ENCODE measurements around the gene RRBP1.
"Not testable (repeated sequence)": the region's sequence is repeated elsewhere in the genome, so short reads cannot be mapped to it uniquely, and the experiment has no call there.

RRBP1 gene

DNA sequence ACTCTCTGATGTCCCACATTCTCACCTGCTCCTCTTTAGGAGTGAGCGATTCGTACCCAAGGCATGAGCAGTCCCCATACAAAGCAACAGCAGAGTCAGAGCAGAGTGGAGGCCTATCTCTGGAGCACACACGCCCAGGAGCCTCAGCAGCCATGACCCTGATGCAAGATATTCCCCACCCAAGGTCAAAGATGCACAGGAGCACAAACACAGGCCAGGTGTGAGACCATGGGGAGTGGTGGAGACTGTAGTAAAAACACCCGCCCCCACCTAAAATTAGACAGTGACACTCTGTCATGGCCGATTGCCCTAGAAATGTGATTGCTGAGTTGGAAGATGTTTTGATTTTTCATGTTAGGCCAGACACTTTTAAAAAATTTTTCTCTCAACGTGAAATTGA, 21.4 kb downstream of the RRBP1 start:
- TF ChIP-seq, protein P1, sequence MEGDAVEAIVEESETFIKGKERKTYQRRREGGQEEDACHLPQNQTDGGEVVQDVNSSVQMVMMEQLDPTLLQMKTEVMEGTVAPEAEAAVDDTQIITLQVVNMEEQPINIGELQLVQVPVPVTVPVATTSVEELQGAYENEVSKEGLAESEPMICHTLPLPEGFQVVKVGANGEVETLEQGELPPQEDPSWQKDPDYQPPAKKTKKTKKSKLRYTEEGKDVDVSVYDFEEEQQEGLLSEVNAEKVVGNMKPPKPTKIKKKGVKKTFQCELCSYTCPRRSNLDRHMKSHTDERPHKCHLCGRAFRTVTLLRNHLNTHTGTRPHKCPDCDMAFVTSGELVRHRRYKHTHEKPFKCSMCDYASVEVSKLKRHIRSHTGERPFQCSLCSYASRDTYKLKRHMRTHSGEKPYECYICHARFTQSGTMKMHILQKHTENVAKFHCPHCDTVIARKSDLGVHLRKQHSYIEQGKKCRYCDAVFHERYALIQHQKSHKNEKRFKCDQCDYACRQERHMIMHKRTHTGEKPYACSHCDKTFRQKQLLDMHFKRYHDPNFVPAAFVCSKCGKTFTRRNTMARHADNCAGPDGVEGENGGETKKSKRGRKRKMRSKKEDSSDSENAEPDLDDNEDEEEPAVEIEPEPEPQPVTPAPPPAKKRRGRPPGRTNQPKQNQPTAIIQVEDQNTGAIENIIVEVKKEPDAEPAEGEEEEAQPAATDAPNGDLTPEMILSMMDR (IDR thresholded peaks at IDR 0.05; ENCODE audit: insufficient read depth, low read length) = no peak
- no peak for TF ChIP-seq SPI1 (IDR thresholded peaks at IDR 0.05; ENCODE audit: borderline replicate concordance, low read depth)
- TF ChIP-seq, protein P2, sequence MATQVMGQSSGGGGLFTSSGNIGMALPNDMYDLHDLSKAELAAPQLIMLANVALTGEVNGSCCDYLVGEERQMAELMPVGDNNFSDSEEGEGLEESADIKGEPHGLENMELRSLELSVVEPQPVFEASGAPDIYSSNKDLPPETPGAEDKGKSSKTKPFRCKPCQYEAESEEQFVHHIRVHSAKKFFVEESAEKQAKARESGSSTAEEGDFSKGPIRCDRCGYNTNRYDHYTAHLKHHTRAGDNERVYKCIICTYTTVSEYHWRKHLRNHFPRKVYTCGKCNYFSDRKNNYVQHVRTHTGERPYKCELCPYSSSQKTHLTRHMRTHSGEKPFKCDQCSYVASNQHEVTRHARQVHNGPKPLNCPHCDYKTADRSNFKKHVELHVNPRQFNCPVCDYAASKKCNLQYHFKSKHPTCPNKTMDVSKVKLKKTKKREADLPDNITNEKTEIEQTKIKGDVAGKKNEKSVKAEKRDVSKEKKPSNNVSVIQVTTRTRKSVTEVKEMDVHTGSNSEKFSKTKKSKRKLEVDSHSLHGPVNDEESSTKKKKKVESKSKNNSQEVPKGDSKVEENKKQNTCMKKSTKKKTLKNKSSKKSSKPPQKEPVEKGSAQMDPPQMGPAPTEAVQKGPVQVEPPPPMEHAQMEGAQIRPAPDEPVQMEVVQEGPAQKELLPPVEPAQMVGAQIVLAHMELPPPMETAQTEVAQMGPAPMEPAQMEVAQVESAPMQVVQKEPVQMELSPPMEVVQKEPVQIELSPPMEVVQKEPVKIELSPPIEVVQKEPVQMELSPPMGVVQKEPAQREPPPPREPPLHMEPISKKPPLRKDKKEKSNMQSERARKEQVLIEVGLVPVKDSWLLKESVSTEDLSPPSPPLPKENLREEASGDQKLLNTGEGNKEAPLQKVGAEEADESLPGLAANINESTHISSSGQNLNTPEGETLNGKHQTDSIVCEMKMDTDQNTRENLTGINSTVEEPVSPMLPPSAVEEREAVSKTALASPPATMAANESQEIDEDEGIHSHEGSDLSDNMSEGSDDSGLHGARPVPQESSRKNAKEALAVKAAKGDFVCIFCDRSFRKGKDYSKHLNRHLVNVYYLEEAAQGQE (IDR thresholded peaks at IDR 0.05; ENCODE audit: insufficient replicate concordance, low read depth) = no peak
- TF ChIP-seq GABPA (IDR thresholded peaks at IDR 0.05; ENCODE audit: low read depth) = no peak
- H3K27me3 ChIP-seq (ENCODE audit: insufficient read depth, poor library complexity, severe bottlenecking) = no peaks in the 10 kb centered on the region
- H3K27ac ChIP-seq (replicated peaks) = no peak overlapping the region
- no peak for DNase-seq (ENCODE audit: low read depth in 1 of 2, low spot score in 1 of 2)
- no peak overlapping the region for H3K4me3 ChIP-seq (replicated peaks; ENCODE audit: insufficient read depth, low read length)

DNA sequence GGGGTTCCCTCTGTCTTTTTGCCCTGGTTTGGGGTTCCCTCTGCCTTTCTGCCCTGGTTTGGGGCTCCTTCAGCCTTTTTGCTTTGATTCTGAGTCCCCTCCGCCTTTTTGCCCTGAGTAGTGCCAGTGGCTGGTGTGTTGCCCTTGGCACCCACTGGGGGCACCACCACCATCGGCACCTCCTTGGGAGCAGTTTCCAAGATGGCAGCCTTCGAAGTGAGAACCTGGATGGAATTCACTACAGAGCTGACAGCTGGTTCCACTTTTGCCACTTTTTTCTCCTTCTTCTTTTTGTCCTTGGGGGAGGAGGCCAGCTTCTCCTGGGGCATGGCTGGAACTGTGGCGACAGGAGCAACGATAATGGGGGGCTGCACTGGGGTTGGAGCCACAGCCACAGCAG, 22.2 kb downstream of the RRBP1 start:
- H3K27ac ChIP-seq (replicated peaks) = no peak overlapping the region
- TF ChIP-seq, protein P1 (IDR thresholded peaks at IDR 0.05; ENCODE audit: insufficient read depth, low read length) = no peak
- TF ChIP-seq, protein P2 (IDR thresholded peaks at IDR 0.05; ENCODE audit: insufficient replicate concordance, low read depth) = no peak
- TF ChIP-seq GABPA (IDR thresholded peaks at IDR 0.05; ENCODE audit: low read depth) = no peak
- TF ChIP-seq SPI1 (IDR thresholded peaks at IDR 0.05; ENCODE audit: borderline replicate concordance, low read depth) = no peak
- TF ChIP-seq POLR2AphosphoS5 (IDR thresholded peaks at IDR 0.05; ENCODE audit: low read depth) = no peak
- DNase-seq (ENCODE audit: low read depth in 1 of 2, low spot score in 1 of 2) = no peak

DNA sequence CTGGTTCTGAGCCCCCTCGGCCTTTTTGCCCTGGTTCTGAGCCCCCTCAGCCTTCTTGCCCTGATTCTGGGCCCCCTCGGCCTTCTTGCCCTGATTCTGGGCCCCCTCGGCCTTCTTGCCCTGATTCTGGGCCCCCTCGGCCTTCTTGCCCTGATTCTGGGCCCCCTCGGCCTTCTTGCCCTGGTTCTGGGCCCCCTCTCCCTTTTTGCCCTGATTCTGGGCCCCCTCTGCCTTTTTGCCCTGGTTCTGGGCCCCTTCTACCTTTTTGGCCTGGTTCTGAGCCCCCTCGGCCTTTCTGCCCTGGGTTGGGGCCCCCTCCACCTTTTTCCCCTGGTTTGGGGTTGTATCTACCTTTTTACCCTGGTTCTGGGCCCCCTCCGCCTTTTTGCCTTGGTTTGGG, 22.7 kb downstream of the RRBP1 start:
- DNase-seq (ENCODE audit: low read depth in 1 of 2, low spot score in 1 of 2); H3K27ac ChIP-seq (replicated peaks); H3K27me3 ChIP-seq (ENCODE audit: insufficient read depth, poor library complexity, severe bottlenecking); H3K4me3 ChIP-seq (replicated peaks; ENCODE audit: insufficient read depth, low read length): not testable (repeated sequence)

More for the DNA sequence above, 22.2 kb downstream of the RRBP1 start:
- no peak overlapping the region for H3K4me3 ChIP-seq (replicated peaks; ENCODE audit: insufficient read depth, low read length)
- no peaks in the 10 kb centered on the region for H3K27me3 ChIP-seq (ENCODE audit: insufficient read depth, poor library complexity, severe bottlenecking)

DNA sequence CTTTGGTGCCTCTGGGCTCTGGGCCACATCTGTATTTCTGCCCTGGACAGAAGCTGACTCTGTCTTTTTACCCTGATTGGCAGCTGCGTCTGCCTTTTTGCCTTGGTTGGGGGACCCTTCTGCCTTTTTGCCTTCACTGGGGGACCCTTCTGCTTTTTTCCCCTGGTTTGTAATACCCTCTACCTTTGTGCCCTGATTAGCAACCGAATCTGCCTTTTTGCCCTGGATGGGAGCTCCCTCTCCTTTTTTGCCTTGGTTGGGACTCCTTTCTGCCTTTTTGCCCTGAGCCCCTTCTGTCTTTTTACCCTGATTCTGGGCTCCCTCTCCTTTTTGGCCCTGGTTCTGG, 23.4 kb downstream of the RRBP1 start:
- Histone ChIP-seq H3K27me3 (ENCODE audit: insufficient read depth, poor library complexity, severe bottlenecking) (no peaks in the 10 kb centered on the region), H3K4me3 (replicated peaks; ENCODE audit: insufficient read depth, low read length) (no peak overlapping the region), H3K27ac (replicated peaks) (no peak overlapping the region)
- TF ChIP-seq GABPA (IDR thresholded peaks at IDR 0.05; ENCODE audit: low read depth) (no peak), POLR2AphosphoS5 (IDR thresholded peaks at IDR 0.05; ENCODE audit: low read depth) (no peak), SPI1 (IDR thresholded peaks at IDR 0.05; ENCODE audit: borderline replicate concordance, low read depth) (no peak)
- TF ChIP-seq, protein P1 (IDR thresholded peaks at IDR 0.05; ENCODE audit: insufficient read depth, low read length) = no peak
- TF ChIP-seq, protein P2 (IDR thresholded peaks at IDR 0.05; ENCODE audit: insufficient replicate concordance, low read depth) = no peak
- no peak for DNase-seq (ENCODE audit: low read depth in 1 of 2, low spot score in 1 of 2)

Measured in HL-60 (cell line).